CD4-positive, alpha-beta T cell treated with Interleukin-10 for 1 hour (primary cell): Measurements from ENCODE around the gene PCDH9.
"Not testable (repeated sequence)": the region's sequence is repeated elsewhere in the genome, so short reads cannot be mapped to it uniquely, and the experiment has no call there.

Experiments
- DNase-seq: peaks from one replicate; pipeline ENCODE4 v3.0.0-alpha.2; 2020

Gene PCDH9

GRCh38 chr13:66881170-66881569 is 349.0 kb downstream of the PCDH9 start:
- not testable (repeated sequence) for DNase-seq

GRCh38 chr13:66879988-66880387 is 350.1 kb downstream of the PCDH9 start:
- no peak for DNase-seq

- DNase-seq: no peak
Measured at GRCh38 chr13:66875264-66875663, 354.9 kb downstream of the PCDH9 start.

- no peak for DNase-seq
Measured at GRCh38 chr13:66864627-66865026, 365.5 kb downstream of the PCDH9 start.

GRCh38 chr13:66860878-66861417 is 369.2 kb downstream of the PCDH9 start:
- no peak for DNase-seq

- DNase-seq: no peak
Measured at GRCh38 chr13:66859934-66860877, 369.9 kb downstream of the PCDH9 start.

- no peak for DNase-seq
Measured at GRCh38 chr13:66859078-66859477, 371.1 kb downstream of the PCDH9 start.

- no peak for DNase-seq
Measured at GRCh38 chr13:66858163-66858562, 372.0 kb downstream of the PCDH9 start.

GRCh38 chr13:66855131-66855530 is 375.0 kb downstream of the PCDH9 start:
- no peak for DNase-seq

- DNase-seq: no peak
Measured at GRCh38 chr13:66853564-66853963, 376.6 kb downstream of the PCDH9 start.

- no peak for DNase-seq
Measured at GRCh38 chr13:66849706-66850105, 380.4 kb downstream of the PCDH9 start.

- DNase-seq: no peak
Measured at GRCh38 chr13:66847541-66847940, 382.6 kb downstream of the PCDH9 start.

GRCh38 chr13:66845393-66845792 is 384.7 kb downstream of the PCDH9 start:
- no peak for DNase-seq

GRCh38 chr13:66844933-66845332 is 385.2 kb downstream of the PCDH9 start:
- no peak for DNase-seq

- DNase-seq: no peak
Measured at GRCh38 chr13:66842766-66843165, 387.4 kb downstream of the PCDH9 start.

GRCh38 chr13:66840621-66841020 is 389.5 kb downstream of the PCDH9 start:
- DNase-seq: no peak

- DNase-seq: no peak
Measured at GRCh38 chr13:66837246-66837645, 392.9 kb downstream of the PCDH9 start.

- no peak for DNase-seq
Measured at GRCh38 chr13:66835040-66835628, 395.0 kb downstream of the PCDH9 start.

GRCh38 chr13:66830940-66831716 is 399.0 kb downstream of the PCDH9 start:
- DNase-seq: no peak

- DNase-seq: no peak
Measured at GRCh38 chr13:66829803-66830202, 400.3 kb downstream of the PCDH9 start.

GRCh38 chr13:66826398-66826797 is 403.7 kb downstream of the PCDH9 start:
- DNase-seq: no peak

- DNase-seq: no peak
Measured at GRCh38 chr13:66821551-66821950, 408.6 kb downstream of the PCDH9 start.

- no peak for DNase-seq
Measured at GRCh38 chr13:66811455-66811854, 418.7 kb downstream of the PCDH9 start.
